Activated T-cell treated with anti-CD3 and anti-CD28 coated beads for 48 hours (primary cell): Measurements from ENCODE around the gene SLC9A1.

Source experiments
- DNase-seq: peaks from one replicate; pipeline ENCODE4 v3.0.0-alpha.2; 2020; ENCODE audit warnings: low read depth

Gene SLC9A1

DNA sequence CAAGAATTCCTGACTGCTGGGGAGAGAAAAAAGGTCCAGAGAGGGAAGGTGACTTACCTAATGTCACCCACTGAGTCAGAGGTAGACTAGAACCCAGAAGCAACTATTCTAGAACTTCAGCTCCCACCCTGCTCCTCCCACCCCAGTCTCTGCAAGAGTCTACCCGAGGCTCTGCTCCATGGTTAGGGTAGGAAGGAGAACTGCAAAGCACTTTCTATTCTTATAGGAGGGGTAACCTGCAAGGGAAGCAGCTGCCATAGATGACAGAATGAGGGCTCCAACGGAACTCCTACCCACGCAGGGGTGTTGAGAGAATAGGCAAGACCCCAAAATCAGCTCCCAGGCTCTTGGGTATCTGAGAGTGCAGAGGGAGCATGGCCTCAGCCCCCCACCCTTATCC lies 4.3 kb downstream of the SLC9A1 start:
- no peak for DNase-seq

DNA sequence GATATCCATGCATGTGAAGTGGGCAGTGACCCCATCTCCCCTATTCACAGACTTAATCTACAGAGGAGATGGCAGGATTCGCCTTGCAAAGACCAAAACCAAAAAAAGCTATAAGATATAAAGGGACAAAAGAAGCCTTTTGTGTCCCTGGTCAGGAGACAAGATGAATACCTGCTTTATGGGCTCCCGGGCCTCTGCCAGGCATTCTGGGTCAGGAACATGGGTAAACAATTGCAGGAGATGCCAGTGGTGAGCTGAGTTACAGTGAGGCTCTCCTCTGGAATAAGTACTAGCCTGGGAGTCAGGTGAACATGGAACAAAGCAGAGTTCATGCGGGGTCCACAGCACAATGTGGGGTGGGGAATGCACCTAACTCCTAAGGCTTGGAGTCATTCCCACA lies 4.7 kb downstream of the SLC9A1 start:
- no peak for DNase-seq

DNA sequence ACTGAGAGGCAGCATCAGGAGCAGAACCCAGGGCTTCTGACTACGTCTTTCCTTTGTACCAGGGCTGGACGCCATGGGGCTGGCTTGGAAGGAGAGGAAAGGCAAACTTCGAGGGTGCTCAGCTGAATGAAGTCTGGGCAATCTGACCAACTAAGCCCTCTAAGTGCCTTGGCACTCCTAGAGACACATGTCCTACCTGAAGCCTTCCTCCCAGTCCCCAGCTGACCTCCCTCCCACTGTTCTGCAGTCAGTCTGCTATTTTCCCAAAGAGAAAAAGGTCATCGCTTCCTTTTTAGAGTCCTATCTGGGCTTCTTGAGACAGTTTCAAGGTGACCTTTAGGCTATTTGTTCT lies 5.2 kb downstream of the SLC9A1 start:
- no peak for DNase-seq

DNA sequence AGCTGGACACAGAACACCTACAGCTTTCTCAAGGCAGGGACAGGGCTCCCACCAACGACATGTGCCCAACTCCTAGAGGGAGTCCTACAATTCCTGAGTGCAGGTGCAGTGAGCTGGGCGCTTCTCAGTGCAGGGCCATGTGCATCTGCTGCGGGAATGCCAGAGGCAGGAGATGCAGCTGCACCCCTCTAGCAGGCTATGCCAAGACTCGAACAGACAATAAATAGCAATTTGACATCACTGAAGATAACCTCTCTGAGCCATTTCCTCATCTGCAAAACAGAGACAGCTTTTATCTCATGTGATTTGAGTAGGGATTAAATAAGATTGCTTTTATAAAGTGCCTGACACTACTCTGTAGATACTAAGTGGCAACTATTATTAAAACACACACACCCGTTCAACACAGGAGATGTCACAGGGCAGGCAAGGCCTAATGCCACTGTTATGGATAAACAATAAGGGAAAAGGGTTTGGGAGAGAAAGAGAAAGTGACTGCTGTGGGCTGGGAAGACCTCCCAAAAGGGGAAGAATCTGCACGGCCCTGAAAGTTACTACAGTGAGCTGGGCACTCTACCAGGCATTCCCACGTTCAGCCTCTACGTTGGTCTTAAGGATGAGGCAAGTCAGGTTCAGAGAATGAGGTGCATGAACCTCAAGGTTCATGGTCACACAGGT lies 5.7 kb downstream of the SLC9A1 start:
- DNase-seq = no peak

DNA sequence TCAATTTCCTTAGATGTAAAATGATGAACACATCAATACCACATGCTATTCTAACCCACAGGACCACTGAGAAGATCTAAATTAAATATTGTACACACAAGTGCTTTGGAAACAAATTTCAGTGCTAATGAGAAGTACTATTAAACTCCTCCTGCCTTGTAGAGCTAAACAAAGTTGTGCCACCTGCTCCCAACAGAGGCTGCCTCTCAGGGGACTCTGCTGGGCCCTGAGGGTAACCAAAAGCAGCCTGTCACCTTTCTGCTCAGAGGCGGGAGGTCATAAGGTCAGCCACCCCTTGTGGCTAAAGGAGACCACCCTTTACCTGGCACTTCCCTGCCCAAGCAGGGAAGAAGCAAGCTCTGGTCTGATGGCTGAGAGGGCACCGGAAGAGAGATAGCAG lies 6.3 kb downstream of the SLC9A1 start:
- DNase-seq = no peak

DNA sequence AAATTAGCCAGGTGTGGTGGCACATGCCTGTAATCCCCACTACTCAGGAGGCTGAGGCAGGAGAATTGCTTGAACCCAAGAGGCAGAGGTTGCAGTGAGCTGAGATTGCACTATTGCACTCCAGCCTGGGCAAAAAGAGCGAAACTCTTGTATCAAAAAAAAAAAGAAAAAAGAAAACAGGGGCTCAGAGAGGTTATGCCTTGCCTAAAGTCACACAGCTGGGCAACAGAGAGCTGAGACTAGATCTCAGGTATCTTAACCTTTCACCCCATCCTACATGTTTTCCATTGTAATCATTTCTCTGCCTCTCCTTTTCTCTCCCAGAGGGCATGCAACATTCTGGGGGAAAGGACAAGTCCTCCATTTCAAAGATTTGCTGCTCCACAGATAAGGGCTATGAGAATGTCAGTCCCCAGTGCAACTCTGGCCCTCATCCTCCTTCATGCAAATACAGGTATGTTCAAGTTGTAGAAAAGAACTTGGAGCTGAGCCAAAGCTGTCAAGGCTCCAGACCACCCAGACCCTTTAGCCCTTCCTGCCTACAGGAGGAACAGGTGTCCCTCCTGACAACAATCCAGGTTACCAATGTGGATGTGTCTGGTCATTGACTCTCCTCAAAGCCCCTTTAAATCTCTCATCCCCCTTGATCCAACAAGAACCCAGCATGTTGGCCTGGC lies 6.9 kb downstream of the SLC9A1 start:
- DNase-seq = no peak

DNA sequence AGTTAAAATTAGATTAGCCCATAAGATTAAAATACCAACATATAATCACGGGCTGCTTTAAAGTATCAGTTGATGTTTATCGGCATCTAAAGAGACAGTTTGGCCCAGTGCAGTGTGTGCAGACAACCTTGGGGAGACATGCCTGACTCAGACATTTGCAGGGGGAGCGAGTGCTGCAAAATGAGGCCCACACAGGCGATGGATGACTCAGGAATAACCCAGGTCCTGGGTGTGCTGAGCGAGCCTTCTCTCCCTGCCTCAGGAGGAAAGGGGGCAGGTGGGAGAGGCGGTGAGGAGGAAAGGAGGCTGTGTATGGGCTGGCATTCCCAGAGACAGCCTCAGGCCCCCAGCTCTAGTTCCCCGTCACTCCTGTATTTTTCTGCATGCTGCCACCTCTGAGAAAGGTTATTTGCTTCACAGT lies 9.0 kb downstream of the SLC9A1 start:
- no peak for DNase-seq

DNA sequence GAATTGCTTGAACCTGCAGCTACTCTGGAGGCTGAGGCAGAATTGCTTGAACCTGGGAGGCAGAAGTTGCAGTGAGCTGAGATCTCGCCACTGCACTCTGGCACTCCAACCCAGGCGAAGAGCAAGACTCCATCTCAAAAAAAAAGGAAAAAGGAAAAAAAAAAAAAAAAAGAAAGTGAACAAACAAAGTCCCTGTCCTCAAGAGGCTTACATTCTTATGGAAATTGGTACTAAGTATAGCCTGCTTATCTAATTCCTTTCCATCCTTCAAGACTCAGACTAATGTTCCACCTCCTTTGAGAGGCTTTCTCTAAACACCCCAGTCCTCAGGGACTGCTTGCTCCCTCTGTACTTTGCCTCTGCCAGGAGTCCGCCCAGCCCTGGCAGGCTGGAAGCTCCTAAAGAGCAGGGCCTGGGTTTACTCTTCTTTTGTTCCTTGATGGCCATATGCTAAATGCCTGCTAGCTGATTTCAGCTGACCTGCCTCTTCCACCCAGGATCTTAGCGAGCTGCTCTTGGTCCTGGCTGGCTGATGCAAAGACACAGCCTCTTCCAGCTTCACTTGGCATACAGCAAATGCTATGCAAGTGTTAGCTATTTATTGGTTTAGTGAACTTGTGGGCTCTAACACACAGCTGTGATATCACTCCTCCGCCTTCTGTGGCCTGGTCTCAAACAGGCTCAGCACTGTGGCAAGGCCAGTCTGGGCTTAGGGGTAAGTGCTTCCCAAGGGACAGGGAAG lies 9.8 kb downstream of the SLC9A1 start:
- DNase-seq = no peak

DNA sequence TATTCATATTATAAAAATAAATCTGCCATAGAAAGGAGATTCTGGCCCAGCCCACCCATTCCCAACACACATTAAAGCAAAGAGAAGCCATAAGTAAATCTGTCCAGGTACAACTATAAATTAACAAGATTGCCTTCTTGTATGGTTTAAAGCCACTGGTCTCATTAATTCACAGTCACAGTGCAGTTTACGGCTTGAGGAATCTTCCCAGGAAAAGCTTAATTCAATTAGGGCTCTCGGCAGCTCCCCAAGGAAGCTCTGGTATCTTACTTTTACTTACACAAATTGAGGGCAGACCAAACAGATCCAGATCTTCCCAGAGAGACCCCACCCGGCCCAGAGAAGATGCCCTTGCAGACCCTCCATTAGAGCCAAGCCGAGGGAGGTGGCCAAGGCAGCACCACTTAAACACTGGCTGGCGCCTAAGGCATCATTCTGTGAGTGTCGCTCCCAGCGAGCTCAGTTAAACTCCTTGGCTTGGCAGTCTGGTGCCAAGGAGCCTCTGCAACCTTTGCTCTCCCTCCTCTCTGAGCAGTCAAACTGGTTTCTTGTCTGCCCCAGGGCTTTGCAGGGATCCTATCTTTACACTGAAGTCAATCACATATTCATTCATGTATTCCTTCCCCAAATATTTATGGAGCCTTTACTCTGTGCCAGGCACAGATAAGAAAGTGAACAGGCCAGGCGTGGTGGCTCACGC lies 10.7 kb downstream of the SLC9A1 start:
- DNase-seq = no peak

DNA sequence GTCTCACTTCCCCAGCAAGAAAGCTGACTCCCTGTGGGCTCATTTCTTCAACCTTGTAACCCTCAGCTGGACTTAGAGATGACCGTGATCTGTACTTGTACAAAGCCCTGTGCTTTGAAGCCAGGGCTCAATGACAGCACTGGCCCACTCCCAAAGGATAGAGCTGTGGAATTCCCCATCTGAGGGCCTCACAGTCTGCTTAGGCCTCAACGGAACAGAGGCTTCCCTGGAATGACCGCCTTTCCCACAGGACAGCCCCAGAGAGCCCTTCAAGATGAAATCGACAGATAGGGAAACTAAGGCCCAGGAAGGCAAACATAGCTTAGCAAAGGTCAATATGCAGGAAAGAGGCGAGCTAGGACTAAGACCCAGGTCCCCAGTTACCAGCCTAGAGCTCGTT lies 11.5 kb downstream of the SLC9A1 start:
- DNase-seq = no peak

DNA sequence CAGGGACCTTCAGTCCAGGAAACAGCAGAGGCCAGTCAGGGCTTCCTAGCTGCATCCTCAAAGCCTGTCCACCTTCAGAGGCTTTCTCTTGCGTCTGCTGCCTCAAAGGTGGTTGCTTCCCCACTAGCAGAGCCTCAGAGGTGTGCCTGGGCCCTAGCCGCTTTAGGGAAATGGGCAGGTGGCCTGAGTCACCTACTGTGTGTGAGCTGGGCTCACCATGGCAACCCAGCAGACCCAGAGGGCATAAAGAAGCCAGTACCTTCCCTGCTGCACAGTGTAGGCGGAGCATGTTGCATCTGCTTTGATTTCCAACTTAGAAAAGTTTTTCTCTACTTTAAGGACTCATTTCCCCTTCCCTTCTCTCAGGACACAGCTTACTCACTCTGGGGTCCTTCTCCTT lies 12.5 kb downstream of the SLC9A1 start:
- peak; percentile 14 for DNase-seq

DNA sequence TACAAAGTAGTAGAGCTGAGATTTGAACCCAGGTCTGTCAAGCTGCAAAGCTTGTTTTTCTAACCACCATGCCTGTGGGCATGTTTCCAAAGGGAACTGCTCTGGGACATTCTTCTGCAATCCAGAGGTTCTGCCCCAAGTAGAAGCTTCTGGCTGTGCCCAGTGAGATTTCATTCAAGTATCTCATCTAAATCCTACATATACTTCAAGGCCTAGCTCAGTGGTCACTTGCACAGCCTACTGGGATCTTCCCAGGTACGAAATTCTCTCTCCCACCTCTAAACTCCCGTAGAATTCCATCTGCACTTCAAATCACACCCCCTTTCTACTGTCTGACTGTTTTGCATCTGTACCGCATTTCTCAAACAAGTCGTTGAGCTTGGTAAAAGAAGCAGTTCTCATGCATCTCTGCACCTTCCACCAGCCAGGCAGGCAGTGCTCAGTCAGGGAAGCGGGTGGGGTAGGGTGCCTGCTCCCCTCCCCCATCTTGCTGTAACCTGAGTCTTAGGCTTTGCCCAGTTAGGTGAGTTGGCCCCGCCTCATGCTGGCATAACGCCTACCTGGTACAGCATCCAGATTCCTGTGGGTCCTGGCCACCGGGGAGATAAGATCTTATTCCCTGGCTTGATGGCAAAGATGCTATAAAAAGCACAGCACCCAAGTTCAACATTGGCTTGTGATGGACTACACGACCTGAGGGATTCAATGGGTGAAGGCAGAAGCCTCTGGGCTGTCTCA lies 13.5 kb downstream of the SLC9A1 start:
- no peak for DNase-seq

DNA sequence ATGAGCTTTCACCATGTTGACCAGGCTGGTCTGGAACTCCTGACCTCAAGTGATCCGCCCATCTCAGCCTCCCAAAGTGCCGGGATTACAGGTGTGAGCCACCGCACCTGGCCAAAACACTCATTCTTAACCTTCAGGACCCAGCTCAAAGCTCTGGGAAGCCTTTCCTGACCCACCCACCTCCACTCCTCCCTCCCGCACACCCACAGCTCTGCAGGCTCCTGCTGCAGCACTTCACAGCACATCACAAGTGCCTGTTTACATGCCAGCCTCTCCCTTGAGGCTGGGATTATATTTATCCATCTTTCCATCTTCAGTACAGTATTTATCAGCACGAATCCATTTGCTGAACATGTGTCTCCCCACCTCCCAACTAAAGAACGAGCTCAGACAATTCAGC lies 14.9 kb downstream of the SLC9A1 start:
- no peak for DNase-seq

DNA sequence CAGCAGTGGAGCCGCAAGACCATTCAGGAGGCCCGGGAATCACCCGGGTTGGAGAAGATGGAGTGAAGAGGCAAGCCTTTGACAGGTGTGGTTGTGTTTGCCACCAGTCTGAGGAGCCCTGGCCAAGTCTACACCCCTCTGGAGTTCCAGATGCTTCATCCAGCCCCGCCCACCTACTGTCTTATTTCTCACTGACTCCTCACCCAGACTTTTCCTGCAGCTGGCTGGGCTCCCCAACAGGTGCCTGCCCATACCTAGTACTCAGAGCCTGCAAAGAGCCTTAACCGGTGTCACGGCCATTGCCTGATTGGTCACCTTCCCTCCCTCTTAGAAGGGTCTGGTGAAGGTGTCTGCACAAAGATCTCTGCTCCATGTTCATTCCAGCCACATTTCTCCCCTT lies 16.0 kb downstream of the SLC9A1 start:
- DNase-seq = no peak

DNA sequence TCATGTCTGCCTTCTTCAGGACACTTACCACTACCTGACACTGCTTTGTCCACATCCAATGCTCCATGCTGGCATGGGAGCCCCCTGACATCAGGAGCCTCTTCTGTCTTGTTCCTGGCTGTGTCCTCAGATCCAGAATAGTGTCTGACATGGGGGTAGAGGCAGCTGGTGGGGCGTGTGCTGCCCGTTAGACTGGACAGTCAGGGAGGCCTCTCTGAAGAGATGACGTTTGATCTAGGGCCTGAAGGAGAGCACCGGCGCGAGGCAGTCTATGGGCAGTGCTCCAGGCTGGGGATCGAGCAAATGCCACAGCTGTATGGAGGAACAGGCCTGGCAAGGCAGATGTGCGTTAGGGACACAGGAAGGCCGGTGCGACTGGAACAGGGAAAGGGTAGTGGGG lies 16.6 kb downstream of the SLC9A1 start:
- no peak for DNase-seq

DNA sequence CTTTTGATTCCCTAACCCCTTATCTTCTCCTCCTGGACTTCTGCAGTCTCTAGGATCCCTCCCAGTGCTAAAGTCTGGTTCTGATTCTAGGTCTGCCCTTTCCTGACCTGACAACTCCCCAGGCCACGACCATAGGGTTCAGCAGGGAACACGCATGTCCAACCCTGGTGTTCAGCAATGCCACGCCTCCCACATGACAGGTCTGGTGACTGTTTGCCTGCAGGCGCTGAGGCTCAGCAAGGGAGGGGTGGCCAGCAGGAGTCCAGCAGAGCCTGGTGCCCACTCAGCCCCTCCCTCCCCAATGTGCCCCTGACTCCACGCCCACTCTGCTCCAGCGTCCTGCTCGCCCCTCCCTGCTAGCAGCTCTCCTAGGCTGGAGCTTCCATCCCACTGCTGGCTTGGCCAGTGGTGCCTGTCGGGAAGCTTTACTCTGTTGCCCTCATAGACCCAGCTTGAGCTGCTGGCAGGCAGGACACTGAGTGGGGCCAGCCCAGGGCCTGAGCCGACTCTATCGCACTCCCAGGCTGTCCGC lies 17.3 kb downstream of the SLC9A1 start:
- DNase-seq = peak; percentile 15

DNA sequence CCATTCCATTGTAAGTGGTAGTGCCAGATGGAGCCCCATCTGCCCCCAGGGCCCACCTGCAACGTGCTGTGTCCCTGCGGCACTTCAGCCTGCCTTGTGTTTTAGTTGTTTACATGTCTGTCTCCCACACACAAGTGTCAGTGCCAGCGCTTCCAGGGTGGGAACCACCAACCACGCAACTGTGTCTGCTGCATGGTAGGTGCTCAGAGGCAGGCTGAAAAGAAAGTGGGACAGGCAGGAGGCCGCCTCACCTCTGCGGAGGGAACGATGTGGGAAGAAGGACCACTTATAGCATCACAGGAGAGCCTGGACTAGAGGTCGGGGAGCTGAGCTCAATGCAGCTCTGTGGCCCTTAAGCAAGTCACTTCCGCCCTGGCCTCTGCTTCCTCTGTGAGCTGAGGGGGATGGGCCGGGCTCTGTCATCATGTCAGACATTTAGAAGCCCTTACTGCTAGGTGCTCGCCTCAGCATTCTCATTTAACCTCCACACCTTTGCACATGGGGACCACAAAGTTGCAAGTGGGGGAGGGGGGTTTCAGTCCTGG lies 17.9 kb downstream of the SLC9A1 start:
- DNase-seq = peak; percentile 69

DNA sequence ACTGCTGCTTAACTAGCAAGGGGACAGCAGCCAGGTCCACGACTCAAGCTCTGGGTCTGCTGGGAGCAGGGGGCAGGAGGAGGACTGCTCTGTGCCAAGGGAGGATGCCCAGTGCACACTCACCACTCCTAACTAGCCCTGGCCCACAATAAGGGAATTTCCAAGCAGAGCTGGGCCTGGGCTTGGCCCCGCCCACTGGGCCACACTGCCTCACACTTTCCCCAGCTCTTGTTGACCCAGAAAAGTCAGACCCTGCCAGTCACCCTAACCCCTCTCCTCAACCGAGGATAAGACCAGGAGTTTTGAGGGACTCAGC lies 18.7 kb downstream of the SLC9A1 start:
- DNase-seq = no peak

DNA sequence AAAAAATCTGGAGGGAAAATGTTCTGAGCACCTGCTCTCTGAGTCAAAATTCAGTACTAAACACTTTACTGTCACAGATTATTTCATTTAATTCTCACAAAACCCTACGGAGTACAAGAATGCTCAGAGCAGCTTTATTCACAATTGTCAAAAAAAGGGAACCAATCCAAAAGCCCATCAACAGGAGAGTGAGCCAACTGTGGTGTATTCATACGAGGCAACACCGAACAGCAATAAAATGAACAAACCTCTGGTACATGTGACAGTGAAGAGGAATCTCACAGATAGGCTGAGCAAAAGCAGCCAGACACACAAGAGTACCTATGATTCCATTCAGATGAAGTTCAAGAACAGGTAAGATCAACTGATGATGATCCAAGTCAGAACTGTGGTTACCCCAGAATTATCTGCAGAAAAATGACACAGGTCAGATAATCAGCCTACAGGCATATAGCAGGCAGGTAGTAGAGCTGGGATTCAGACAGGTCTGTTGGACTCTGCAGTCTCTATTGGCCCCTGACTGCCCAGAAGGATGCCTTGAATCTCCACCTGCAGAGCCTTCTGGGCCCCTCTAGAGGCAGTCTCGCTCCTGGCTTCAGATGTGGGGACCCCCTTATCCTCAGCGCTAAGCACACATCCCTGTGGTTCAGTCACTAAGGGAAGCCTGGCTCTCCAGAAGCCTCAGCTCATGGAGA lies 19.2 kb downstream of the SLC9A1 start:
- DNase-seq = no peak

DNA sequence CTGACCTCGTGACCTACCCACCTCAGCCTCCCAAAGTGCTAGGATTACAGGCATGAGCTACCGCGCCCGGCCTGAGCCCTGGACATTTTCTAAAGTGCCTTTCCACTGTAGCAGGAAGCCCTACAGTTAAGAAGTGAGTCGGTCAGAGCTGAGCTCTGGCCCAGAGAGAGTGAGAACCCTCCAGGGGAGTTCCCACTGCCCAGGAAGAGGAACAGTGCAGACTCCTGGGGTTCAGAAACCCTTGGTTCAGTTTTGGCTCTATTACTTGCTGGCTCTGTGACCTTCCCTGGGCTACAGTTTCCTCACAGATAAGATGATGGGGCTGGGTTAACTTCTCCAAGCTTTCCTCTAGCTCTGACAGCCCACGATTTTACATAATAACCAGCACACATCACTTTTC lies 20.9 kb downstream of the SLC9A1 start:
- no peak for DNase-seq

DNA sequence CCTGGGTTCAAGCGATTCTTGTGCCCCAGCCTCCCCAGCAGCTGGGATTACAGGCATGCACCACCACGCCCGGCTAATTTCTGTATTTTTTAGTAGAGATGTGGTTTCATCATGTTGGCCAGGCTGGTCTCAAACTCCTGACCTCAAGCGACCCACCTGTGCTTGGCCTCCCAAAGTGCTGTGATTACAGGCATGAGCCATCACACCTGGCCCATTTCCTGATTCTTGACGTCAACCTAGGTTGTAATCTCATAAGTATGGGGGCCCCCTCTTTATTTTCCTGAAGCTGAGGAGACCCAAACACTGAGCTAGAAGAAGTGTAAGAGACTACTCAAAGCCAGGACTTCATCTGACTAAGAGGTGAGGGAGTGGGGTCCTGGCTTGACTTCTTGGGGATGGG lies 21.8 kb downstream of the SLC9A1 start:
- DNase-seq = no peak
